DMS53 treated with DMSO at 0.1 percent for 48 hours (cell line): ENCODE results near the gene ISLR2.
"Not testable (repeated sequence)": the region's sequence is repeated elsewhere in the genome, so short reads cannot be mapped to it uniquely, and the experiment has no call there.

Source experiments
- DNase-seq: peaks from one replicate; lab custom pipeline; 2025; ENCODE audit not compliant: unreplicated experiment; lab: John Stamatoyannopoulos, UW

ISLR2 gene

DNA sequence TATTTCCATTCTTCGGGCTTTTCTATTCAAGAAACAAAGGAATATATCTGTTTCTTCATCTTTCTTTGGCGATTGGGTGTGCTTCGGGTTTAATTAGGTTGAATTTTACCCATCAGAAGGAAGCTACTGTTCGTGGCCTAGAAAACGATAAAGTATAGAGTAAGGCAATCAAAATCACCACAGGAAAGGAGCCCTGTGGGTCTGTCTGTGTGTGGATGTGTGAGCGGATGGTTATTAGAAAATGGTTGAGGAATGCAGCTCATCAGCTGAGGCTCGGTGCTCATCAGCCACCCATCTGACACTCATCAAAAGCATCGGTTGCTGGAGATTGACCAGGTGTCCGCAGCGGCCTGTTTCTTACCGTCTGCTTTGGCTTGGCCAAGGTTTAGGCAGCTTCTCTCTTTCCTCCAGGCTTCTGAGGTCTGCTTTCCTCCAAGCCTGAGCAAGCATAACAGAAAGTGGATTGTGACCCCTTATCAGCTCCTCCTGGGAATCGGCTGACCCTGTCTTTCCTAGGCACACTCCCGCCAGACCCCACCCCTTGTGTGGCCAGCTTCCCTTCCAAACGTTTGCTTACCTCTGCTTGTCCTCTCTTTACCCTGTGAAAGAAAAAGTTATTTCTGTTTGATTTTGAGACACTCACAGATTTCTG is 25.5 kb downstream of the ISLR2 start:
- no peak for DNase-seq

DNA sequence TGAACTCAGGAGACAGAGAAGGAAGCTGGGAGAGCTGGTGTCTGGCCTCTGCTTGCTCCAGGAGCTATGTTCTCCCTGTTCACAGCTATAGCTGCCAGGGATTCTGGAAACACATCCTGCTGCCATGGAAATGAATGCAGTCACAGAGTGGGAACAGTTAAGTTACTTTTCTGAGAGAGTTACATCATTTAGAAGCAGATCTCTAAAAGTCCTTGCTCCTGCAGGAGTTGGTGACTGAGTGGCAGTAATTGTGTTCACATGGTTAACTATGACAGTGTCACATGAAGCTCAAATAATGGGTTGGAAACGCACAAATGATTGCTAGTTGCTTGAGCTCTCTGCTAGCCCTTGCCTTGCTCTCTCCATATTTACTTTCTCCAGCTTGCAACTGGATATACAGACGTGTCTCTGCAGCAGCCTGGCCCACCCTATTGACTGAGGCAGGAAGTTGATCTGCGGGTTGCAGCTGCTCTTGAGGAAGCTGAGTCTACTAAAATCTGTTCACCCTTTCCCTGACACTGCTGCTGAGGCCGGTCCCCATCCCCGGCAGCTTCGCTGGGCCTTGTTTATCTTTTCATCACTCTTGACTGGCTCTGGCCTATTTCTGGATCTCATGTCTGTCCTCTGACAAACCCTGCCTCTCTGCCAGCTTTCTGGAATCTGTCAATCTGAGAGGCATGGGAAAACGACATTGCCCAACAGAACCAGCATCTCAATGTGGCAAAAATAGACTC is 26.5 kb downstream of the ISLR2 start:
- peak; percentile 32 for DNase-seq

DNA sequence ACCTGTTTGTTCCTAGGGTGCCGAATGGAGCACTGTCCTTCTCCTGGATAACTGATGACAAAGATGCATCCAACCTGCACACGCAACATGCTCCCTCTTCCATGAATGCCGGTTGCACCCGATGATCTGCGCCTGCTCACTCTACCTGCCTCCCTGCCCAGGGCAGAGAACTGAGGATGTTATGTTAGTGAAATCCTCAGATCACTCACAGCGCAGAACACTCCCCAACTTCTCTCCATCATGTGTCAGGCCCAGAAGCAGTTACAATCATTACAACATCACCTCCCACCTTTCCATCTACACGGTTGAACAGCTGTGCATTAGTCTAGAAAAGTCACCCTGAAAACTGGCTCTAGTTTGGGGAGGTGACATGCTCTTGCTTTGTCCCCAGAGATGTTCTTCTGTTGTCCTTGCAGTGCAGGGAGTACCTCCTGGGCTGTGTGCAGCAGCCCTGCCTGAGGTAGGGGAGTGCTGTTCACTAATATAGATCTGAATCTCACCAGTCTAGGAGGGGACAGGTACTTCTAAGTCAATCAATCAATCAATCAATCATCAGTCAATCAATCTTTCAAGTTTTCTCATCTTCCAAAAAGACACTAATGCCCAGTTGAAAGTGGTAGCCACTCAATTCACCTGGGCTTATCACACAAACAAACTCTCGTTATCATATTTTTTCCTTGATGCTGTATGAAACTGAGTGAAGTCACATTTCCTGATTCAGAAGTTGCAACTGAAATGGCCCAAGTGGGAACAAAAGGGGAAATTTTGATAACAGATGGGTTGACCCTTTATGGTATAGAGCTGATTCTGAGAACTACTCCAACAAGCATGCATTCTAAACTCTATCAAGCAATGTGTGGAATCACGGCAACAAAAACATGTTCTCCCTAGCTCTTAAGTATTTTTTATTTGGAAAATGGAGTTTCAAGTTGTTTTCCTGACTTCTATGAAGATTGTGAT is 27.8 kb downstream of the ISLR2 start:
- no peak for DNase-seq

DNA sequence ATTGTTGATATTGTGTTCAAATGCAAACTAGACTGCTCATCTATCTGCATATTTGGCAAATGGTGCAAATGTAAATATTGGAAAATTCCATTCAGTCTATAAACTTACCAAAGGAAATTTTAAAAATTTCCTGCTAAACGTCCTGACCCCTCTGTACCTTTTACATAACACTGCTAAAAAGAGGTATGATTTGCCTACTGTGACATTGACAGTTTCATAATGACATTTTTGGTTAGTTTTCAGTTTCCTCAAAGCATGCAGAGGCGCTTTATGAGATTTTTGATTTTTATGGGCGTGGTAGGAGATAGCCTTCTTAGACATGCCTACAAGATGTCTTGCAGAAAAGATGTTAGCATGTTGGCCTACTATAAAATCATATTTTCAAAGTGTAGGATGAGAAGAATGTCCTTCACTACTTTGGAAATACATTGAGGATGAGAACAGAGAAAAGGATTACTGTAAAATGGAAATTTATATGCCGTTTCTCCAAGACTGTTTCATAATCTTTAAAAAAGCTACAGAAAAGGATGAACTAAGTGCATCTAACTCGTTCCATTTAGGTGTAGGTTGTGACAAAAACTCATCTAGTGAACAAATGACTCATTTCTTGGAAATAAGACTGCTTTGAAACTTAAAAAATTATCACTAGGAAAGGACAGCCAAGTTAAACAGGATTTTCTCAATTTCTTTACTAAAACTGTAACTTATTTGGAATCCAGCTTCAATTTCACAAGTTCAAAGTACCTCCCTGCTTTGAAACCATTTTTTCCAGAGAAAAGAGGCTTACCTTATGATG is 28.7 kb downstream of the ISLR2 start:
- no peak for DNase-seq

DNA sequence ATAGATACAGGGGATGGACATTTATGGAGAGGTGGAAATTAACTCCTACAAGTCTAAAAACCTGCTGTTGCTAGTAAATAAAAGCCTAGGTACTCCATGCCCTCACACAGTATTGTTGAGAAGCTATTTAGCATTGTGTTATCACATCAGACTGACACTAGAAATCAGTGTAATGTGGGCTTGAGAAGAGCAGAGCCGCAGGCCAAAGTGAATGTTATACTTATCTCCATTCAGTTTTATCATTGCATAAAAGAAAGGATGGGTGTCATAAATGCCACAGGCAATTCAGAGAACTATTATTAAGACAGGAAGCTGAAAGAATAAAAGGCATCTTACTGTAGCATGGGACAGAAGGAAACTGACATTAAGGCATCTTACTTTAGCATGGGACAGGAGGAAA is 29.4 kb downstream of the ISLR2 start:
- no peak for DNase-seq

DNA sequence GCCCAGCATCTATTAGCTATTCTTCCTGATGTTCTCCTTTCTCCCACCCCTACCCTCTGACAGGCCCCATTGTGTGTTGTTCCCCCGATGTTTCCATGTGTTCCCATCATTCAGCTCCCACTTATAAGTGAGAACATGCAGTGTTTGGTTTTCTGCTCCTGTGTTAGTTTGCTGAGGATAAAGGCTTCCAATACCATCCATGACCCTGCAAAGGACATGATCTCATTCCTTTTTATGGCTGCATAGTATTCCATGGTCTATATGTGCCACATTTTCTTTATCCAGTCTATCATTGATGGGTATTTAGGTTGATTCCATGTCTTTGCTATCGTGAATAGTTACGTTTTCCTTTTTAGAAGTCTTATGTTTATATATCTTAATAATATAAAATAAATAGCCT is 30.0 kb downstream of the ISLR2 start:
- not testable (repeated sequence) for DNase-seq

DNA sequence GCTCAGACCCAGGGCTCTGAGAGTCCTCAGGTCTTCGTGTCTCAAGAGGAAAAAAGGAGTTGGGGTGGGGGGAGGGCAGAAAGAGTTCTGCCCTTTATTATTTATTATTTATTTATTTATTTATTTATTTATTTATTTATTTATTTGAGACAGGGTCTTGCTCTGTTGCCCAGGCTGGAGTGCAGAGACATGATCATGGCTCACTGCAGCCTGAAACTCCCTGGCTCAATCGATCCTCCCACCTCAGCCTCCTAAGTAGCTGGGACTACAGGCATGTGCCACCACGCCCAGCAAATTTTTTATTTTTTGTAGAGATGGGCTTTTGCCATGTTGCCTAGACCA is 31.8 kb downstream of the ISLR2 start:
- not testable (repeated sequence) for DNase-seq

DNA sequence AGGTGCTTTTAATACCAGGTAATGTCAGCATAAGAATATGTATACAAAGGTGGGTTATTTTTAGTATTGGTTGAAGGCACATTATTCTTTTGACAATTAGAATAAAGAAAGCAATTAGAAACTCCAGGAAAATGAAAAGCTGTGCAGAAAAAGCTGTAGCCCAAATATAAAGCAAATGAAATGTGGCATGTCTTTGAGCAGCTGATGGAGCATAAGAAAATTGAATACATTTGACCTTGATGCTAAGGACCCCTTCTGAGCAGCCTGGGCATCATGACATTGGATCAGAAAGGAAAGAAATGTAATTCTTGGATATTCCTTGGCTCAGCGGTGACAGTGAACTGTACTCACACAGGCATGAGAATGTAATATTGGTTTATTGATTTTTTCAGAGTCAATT is 35.1 kb downstream of the ISLR2 start:
- no peak for DNase-seq

DNA sequence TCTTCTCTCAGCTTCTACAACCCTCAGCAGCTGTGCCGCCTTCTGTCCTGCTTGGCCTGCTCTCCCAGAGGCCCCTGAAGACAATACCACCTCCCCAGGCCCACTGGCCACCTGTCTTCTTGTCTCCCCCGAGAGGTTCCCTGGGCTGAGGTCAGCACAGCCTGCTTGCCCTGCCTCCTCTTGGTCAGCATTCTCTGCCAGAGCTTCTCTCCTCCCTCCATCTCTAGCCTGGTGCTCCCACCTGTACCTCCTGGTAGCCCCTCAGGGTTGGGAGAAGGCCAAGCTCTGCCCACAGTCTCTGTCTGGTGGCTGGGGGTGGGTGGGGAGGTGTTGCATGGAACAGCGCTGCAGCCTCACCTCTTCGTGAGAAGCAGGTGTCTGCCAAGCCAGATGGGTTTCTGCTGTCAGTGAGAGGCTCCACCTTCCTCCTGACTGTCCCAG is 37.5 kb downstream of the ISLR2 start:
- DNase-seq = no peak

DNA sequence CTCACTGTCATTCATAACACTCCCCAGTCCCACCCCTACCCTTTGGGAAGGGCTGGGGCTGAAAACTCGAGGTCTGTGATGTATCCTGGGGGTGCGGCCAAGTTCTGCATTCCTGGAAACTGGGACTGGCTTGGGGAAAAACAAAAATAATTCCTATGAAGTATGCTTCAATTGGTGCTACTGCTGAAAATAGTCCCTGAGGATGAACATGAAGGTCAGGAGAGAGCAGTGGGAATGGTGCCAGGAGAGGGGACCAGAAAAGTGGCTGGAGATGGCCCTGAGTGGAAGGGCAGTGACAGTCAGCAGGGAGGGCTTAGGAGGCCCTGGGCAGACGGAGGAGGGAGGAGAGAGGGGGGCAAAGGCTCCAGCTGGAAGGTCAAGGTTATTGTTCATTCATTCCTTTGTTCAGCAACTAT is 38.3 kb downstream of the ISLR2 start:
- DNase-seq = no peak

DNA sequence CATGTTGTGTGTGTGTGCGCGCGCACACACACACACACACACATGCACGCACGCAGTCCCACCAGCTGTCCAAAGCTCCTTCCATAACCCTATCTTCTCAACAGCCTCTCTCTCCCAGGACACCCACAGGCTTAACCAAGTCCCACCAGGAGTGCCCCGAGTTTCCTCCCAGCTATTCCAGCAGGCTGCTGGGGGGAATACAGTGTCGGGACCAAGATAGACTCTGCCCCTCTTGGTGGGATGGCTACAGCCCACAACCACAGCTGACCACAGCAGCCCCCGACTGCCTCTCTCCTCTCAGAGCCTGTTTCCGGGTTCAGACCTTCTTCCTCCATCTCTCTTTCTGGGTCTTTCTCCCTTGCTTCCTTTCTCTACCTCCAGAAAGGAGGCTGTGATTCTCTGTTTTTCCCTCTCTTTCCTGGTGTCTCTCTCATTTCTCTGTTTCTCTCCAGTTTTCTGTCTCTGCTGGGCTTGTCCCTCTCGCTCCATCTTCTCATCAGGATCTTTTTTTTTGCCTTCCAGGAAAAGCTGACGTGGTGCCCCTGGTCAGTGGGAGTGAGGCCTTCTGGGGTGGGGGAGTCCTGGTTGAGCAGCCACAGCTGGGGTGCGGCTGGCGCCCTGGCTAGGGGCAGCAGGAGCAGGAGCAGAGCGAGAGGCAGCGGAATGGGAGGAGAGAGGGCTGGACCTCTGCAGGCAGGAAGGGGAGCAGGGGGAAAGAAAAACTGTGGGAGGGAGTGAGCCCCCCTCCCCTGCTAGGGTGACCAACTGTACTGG is 39.9 kb downstream of the ISLR2 start:
- no peak for DNase-seq

DNA sequence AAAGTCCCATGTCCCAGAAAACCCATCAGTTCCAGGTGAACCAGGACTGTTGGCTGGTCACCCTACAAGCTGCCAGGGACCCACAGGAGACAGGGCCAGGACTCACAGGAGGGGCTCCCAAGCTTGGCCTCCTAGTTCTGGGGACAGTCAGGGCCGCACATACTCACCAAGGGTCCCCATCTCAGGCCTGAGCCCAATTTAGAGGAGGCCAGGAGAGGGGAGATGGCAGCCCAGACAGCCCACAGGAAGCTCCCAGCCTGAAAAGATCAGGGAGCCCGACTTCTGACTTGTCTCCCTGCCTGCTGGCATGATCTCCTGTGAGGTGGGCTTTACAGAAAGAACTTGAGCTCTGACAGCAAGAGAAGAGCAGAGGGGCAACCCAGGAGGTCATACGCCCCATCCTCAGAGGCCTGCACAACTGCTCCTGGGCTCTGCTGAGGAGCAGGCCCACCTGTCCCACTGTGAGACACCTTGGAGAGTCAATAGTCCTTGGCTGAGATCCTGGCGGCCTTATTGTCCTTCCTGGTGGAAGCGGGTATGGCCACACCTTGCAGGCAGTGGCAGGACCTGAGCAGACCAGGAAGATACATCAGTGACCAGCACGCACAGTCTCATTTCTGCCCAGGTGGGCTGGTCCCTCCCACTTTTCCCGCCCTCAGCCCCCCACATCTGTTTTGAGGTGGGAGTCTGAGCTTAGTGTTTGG is 40.6 kb downstream of the ISLR2 start:
- DNase-seq = no peak

DNA sequence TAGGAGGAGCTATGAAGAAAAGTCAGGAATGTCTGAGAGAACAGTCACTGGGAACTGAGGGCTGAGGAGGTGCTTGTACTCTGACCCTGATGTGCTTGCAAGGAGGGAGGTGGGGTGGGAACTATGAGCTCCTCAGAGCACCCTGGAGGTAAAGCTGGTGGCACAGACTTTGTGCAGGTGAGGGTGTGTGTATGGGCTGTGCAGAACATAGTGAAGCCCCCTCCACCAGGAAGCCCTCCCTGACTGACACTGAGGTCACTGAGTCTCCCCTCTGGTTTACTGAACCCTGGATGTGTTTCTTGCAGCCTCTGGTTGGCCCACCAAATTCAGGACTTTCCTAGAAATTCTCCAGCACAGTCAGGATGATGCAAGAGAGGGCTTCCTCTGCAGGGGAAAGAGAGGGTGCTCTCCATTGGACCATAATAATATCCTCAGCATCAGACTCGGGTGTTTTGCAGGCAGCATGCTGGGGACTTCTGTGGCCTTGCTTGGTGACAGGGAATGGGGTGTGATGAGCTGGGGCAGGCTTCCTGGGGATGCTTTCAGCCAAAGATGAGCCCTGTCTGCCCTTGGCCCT is 41.7 kb downstream of the ISLR2 start:
- no peak for DNase-seq

DNA sequence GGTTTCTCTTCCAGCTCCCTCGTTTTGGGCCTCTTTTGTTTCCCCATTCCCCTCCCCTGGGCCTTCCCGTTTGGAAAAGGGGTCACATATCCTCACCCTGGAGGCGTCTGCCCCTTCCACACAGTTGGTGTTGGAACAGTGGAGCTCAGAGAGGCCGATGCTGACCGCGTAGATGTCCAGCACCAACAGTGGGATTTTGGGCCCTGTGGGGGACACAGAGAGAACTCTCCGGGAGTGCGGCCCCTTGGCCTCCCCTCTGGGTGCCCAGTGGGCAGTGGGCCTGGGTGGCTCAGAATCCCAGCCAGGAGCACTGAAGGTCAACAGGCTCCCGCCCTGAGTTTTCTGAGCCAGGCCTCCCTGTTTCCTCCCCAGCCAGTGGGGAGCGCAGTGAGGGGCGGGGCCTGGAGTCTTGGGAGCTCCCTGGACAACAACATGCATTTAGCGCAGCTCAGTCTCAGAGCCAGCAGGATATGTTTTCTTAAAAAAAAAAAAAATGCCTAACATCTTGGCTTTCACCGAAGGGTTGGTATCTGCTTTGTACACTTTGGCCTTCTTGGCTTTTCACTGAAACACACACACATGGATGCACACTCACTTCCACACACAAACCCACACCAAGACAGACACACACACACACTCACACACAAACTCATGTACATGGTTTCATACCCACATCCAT is 42.5 kb downstream of the ISLR2 start:
- no peak for DNase-seq

DNA sequence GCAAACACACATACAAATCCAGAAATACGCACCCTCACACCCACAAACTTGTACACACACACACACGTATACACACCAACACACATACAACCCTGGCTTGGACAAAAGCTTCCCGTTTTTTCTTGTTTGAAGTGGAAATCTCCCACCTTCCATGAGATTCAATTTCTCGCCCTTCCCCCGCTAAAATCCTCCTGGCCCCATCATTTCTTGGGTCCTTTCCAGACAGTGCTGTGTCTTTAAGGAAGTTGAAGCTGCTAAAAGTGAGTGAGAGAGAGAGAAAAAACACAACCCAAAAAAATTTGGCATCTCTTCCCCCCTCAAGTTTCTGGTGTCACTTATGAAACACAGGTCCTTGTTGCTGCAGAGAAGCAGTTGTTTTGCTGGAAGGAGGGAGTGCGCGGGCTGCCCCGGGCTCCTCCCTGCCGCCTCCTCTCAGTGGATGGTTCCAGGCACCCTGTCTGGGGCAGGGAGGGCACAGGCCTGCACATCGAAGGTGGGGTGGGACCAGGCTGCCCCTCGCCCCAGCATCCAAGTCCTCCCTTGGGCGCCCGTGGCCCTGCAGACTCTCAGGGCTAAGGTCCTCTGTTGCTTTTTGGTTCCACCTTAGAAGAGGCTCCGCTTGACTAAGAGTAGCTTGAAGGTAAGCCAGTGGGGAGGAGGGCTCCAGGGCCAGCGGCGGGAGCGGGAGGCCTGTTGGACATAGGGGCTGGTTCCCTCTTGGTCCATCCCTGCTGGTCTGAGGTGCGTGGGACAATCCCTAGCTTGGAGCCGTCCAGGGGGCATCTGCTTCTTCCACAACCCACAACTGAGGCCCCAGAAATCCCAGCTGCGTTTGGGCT is 43.2 kb downstream of the ISLR2 start, which contains the start of gene ISLR:
ISLR (plus strand) TSS at position 331 of the 839 bp plus-strand sequence. CDS start 1,149 bp downstream, outside the sequence.
- DNase-seq = no peak

DNA sequence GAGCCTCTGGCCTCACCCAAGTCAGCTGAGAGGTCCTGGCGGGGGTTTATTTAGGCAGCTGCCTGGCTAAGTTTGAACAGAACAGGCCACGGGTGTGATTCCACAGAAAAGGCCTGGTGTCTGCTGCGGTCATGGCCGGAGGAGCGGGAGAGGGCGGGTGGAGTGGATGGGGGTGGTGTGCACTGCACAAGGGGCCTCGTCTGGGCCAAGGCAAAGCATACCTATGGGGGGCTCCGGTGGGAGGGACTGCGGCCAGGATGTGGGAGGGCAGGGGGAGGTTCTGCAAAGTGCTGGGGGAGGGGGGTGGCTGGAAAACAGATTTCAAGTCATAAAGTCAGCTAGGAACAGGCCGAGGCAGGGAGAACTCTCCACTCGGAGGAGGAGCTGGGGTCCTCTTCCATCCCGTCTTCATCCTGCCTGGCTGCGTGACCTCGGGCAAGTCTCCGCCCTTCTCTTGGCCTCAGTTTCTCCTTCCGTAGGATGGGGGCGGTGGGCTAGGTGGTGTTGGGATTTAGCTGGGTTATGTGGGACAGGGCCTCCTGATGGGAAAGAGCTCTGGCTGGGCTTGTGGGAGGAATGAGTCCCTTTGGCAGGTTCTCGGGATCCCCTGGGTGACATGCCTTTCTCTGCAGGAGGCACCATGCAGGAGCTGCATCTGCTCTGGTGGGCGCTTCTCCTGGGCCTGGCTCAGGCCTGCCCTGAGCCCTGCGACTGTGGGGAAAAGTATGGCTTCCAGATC is 44.0 kb downstream of the ISLR2 start:
- DNase-seq = no peak

DNA sequence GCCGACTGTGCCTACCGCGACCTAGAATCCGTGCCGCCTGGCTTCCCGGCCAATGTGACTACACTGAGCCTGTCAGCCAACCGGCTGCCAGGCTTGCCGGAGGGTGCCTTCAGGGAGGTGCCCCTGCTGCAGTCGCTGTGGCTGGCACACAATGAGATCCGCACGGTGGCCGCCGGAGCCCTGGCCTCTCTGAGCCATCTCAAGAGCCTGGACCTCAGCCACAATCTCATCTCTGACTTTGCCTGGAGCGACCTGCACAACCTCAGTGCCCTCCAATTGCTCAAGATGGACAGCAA is 44.5 kb downstream of the ISLR2 start:
- no peak for DNase-seq
